IMR-90 (cell line): ENCODE measurements around the gene DIP2C. TPM values are rescaled to one million over a fixed set of nuclear protein-coding genes. Genes with fewer than 3 reads are reported as not detected.

ENCODE experiments used
- ATAC-seq: fragments of 200-7000 bp; cut with Tn5 transposase; 2 replicates; pipeline ENCODE4 v1.9.1; 2020; ENCODE audit warnings: low read depth, mild to moderate bottlenecking, moderate library complexity
- BruUV-seq: library from RNA; stranded (reverse); fragments of 400-500 nt; replicated peaks from 2 replicates; lab custom pipeline; 2021; lab: Mats Ljungman, UMichigan
- CTCF ChIA-PET: fragments of 300-600 bp; formaldehyde crosslinking; extraction: SDS; loops from one replicate; lab custom pipeline; 2021; ENCODE audit warnings: antibody characterized with exemption; lab: Yijun Ruan, JAX
- POLR2A ChIA-PET: fragments of 300-600 bp; sonication (Branson Sonifier 250); formaldehyde crosslinking; loops from one replicate; lab custom pipeline; 2022; ENCODE audit warnings: antibody characterized with exemption; ENCODE audit not compliant: unreplicated experiment; lab: Charles Lee
- DNase-seq: peaks from one replicate; pipeline ENCODE4 v3.0.0; 2013
- H2AFZ ChIP-seq: replicated peaks from 2 replicates; pipeline ENCODE3; 2013; ENCODE audit warnings: low read length, mild to moderate bottlenecking; ENCODE audit not compliant: poor library complexity
- H2AK5ac ChIP-seq: 2 replicates; pipeline ENCODE4 v1.6.1; 2013; ENCODE audit warnings: low read depth, low read length, inconsistent platforms
- H2AK9ac ChIP-seq: replicated peaks from 2 replicates; pipeline ENCODE3; 2013; ENCODE audit warnings: mild to moderate bottlenecking, low read depth, low read length, moderate library complexity; ENCODE audit not compliant: poor library complexity
- H2BK120ac ChIP-seq: 2 replicates; pipeline ENCODE4 v1.6.1; 2013; ENCODE audit warnings: low read depth, low read length, inconsistent platforms
- H2BK15ac ChIP-seq: 3 replicates; pipeline ENCODE4 v1.6.1; 2013; ENCODE audit warnings: low read depth, low read length, inconsistent platforms
- H2BK20ac ChIP-seq: 2 replicates; pipeline ENCODE4 v1.6.1; 2013; ENCODE audit warnings: low read depth, mild to moderate bottlenecking, inconsistent platforms, low read length, moderate library complexity
- H2BK5ac ChIP-seq: 2 replicates; pipeline ENCODE4 v1.6.1; 2013; ENCODE audit warnings: mild to moderate bottlenecking, low read depth, low read length, inconsistent platforms; ENCODE audit not compliant: poor library complexity, severe bottlenecking
- H3K14ac ChIP-seq: replicated peaks from 2 replicates; pipeline ENCODE4 v1.6.1; 2013; ENCODE audit warnings: low read depth, low read length, inconsistent platforms
- H3K18ac ChIP-seq: 2 replicates; pipeline ENCODE4 v1.6.1; 2013; ENCODE audit warnings: low read depth, low read length, control low read depth
- H3K23ac ChIP-seq: 2 replicates; pipeline ENCODE4 v1.6.1; 2013; ENCODE audit warnings: low read depth, low read length, inconsistent platforms
- H3K27ac ChIP-seq: 2 replicates; pipeline ENCODE4 v1.5.1; 2013; ENCODE audit warnings: mild to moderate bottlenecking, control low read depth, low read length; ENCODE audit not compliant: insufficient read depth
- H3K27me3 ChIP-seq: 2 replicates; pipeline ENCODE4 v1.6.1; 2013; ENCODE audit warnings: low read length; ENCODE audit not compliant: control insufficient read depth, insufficient read depth
- H3K36me3 ChIP-seq: 2 replicates; pipeline ENCODE4 v1.6.1; 2013; ENCODE audit warnings: low read length, mixed read lengths; ENCODE audit not compliant: control insufficient read depth, insufficient read depth
- H3K4ac ChIP-seq: 2 replicates; pipeline ENCODE4 v1.6.1; 2013; ENCODE audit warnings: low read depth, low read length, inconsistent platforms
- H3K4me1 ChIP-seq: 2 replicates; pipeline ENCODE4 v1.6.1; 2013; ENCODE audit warnings: low read length, mixed read lengths; ENCODE audit not compliant: control insufficient read depth, insufficient read depth
- H3K4me2 ChIP-seq: 2 replicates; pipeline ENCODE4 v1.6.1; 2013; ENCODE audit warnings: low read depth, mild to moderate bottlenecking, control low read depth, low read length, moderate library complexity
- H3K4me3 ChIP-seq: 2 replicates; pipeline ENCODE4 v1.5.1; 2013; ENCODE audit warnings: low read depth, mild to moderate bottlenecking, control low read depth, low read length, moderate library complexity; ENCODE audit not compliant: insufficient read depth
- H3K56ac ChIP-seq: 2 replicates; pipeline ENCODE4 v1.6.1; 2013; ENCODE audit warnings: low read length, inconsistent platforms; ENCODE audit not compliant: insufficient read depth; ENCODE audit errors: extremely low read depth
- H3K79me1 ChIP-seq, 2 experiments: 2 replicates each; pipeline ENCODE4 v1.6.1; 2013; ENCODE audit warnings: low read length in 2 of 2, inconsistent platforms in 1 of 2, low read depth in 1 of 2
- H3K9ac ChIP-seq: 2 replicates; pipeline ENCODE4 v1.6.1; 2013; ENCODE audit warnings: low read depth, low read length, control low read depth
- H3K9me1 ChIP-seq: 2 replicates; pipeline ENCODE4 v1.6.1; 2013; ENCODE audit warnings: low read length, inconsistent platforms; ENCODE audit not compliant: insufficient read depth
- H3K9me3 ChIP-seq: 2 replicates; pipeline ENCODE4 v1.6.1; 2013; ENCODE audit warnings: low read length; ENCODE audit not compliant: control insufficient read depth, insufficient read depth
- H4K20me1 ChIP-seq: 2 replicates; pipeline ENCODE4 v1.6.1; 2013; ENCODE audit warnings: low read length, inconsistent platforms; ENCODE audit not compliant: insufficient read depth
- H4K5ac ChIP-seq: 2 replicates; pipeline ENCODE4 v1.6.1; 2013; ENCODE audit warnings: mild to moderate bottlenecking, low read depth, low read length, control low read depth
- H4K8ac ChIP-seq, 2 experiments: 2 replicates each; pipeline ENCODE4 v1.6.1; 2013; ENCODE audit warnings: low read depth in 2 of 2, low read length in 2 of 2, control low read depth in 1 of 2, inconsistent platforms in 1 of 2
- H4K91ac ChIP-seq: 2 replicates; pipeline ENCODE4 v1.6.1; 2013; ENCODE audit warnings: low read depth, low read length, inconsistent platforms; ENCODE audit not compliant: insufficient read depth
- CHD1 ChIP-seq: IDR thresholded peaks from 2 replicates; pipeline ENCODE4 v1.6.1; 2012; ENCODE audit warnings: low read depth, low read length, improper control_type of control experiment
- FOS ChIP-seq: fragments of 150-350 bp; IDR thresholded peaks from 2 replicates; pipeline ENCODE4 v1.6.1; 2016; ENCODE audit warnings: low read depth, low read length
- MAFK ChIP-seq: IDR thresholded peaks from 2 replicates; pipeline ENCODE4 v1.6.1; 2012; ENCODE audit warnings: low read depth, low read length, improper control_type of control experiment
- MXI1 ChIP-seq: IDR thresholded peaks from 2 replicates; pipeline ENCODE4 v1.6.1; 2012; ENCODE audit warnings: low read depth, mild to moderate bottlenecking, low read length, moderate library complexity, borderline replicate concordance
- NFE2L2 ChIP-seq: fragments of 150-350 bp; IDR thresholded peaks from 2 replicates; pipeline ENCODE4 v1.6.1; 2016; ENCODE audit warnings: low read depth, mild to moderate bottlenecking, low read length
- WGBS, 2 experiments: methylation state at CpG; one replicate each; pipeline versions ENCODE4 v1.1.5 to v1.1.7; 2013; ENCODE audit warnings: missing lambda C conversion rate in 2 of 2; ENCODE audit not compliant: insufficient read length in 1 of 2; ENCODE audit errors: extremely low coverage in 2 of 2; 5-methylcytosine and 5-hydroxymethylcytosine counted together
- dilution Hi-C: fragments of 300-500 bp; cut with HindIII; formaldehyde crosslinking; loops from one replicate; pipeline ENCODE4 v1.14.3; 2018; ENCODE audit warnings: low sequenced_read_pairs; ENCODE audit not compliant: unreplicated experiment
- in situ Hi-C: fragments of 300-500 bp; cut with MboI; formaldehyde crosslinking; loops from 3 replicates; pipeline ENCODE4 v1.14.3; 2019; ENCODE audit warnings: low sequenced_read_pairs, inconsistent platforms, mixed read lengths
- intact Hi-C: fragments of 100-400 bp; cut with micrococcal nuclease; formaldehyde crosslinking; loops from 2 replicates; pipeline ENCODE4 v1.10.0; 2022
- polyA plus RNA-seq, 3 experiments: library from polyadenylated mRNA; depleted of rRNA; stranded (reverse); fragments of >200 nt; gene quantifications; 2 replicates each; pipeline ENCODE4 v1.2.3, GENCODE V29; 2012; ENCODE audit warnings: low replicate concordance in 1 of 3
- total RNA-seq: library from RNA; depleted of rRNA; stranded (reverse); fragments of >200 nt; gene quantifications from 2 replicates; pipeline ENCODE4 v1.2.3, GENCODE V29; 2012

DIP2C gene
- total and polyA plus RNA-seq, 2 of the 4 experiments (the other 2 are of a cell fraction) = 8.6 to 17.3 TPM

DNA sequence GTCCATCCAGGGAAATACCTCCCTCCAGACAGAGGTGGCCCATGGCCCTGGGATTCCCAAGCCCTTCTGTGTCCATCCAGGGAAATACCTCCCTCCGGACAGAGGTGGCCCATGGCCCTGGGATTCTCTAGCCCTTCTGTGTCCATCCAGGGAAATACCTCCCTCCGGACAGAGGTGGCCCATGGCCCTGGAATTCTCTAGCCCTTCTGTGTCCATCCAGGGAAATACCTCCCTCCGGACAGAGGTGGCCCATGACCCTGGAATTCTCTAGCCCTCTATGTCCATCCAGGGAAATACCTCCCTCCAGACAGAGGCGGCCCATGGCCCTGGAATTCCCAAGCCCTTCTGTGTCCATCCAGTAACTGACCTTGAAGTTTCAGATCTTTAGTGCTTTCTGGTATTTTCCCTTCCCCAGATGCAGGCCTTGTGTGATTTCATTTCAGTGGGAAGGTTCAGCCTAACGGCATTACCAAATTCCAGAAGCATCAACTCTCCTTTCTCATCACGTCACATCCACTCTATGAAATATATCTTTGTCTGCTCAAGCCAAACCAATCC, 28.8 kb upstream of the DIP2C start:
- Histone ChIP-seq H3K4me2 (no peak overlapping the region), H2AK9ac (no peak overlapping the region), H3K79me1 (no peaks in the 10 kb centered on the region), H2BK120ac (no peak overlapping the region), H3K4me3 (no peak overlapping the region), H3K14ac (no peak overlapping the region), H3K23ac (no peak overlapping the region), H3K9me1 (no peaks in the 10 kb centered on the region), H4K5ac (no peak overlapping the region), H2AK5ac (no peak overlapping the region), H3K4me1 (no peaks in the 10 kb centered on the region), H3K56ac (no peak overlapping the region), H2BK5ac (no peak overlapping the region), H3K18ac (no peak overlapping the region), H2BK20ac (no peak overlapping the region), H3K27ac (no peak overlapping the region), H3K9me3 (peaks cover 14% of the 10 kb centered on the region), H3K9ac (no peak overlapping the region), H4K20me1 (no peaks in the 10 kb centered on the region), H2BK15ac (no peak overlapping the region), H2AFZ (no peak overlapping the region), H3K27me3 (peaks cover 12% of the 10 kb centered on the region), H4K8ac (no peak overlapping the region), H4K91ac (no peak overlapping the region), H3K4ac (no peak overlapping the region), H3K36me3 (no peaks in the 10 kb centered on the region)
- WGBS, 2 experiments = 80% methylated on average over 3 of the region's 6 CpGs; no CpG with 5 or more reads in 1 of the 2 experiments
- intact Hi-C loops = no loop called here
- ChIA-PET CTCF (no interaction called here), POLR2A (no interaction called here)
- in situ Hi-C loops = no loop called here
- dilution Hi-C loops = no loop called here
- TF ChIP-seq MAFK (no peak), NFE2L2 (no peak), CHD1 (no peak), FOS (no peak), MXI1 (no peak)
- DNase-seq = no peak
- ATAC-seq = no peak
- no TSS peak for BruUV-seq
